SU-DHL-6 (cell line): ENCODE data around the gene PPP1CA.
A peak's percentile ranks its signal among the peaks of the same experiment; 100 is the strongest.

Experiments
- H2AFZ ChIP-seq: fragments of 200-600 bp; sonication (generic); 2 replicates; pipeline ENCODE4 v1.6.1; 2014; ENCODE audit warnings: low read depth, mild to moderate bottlenecking, moderate library complexity, mixed read lengths, antibody characterized with exemption, low read length; ENCODE audit not compliant: severe bottlenecking
- H3F3A ChIP-seq: fragments of 200-600 bp; shearing (Covaris generic); 2 replicates; pipeline ENCODE4 v1.6.0; 2016; ENCODE audit warnings: antibody characterized with exemption, mild to moderate bottlenecking; ENCODE audit not compliant: insufficient read depth
- H3K27ac ChIP-seq: fragments of 200-600 bp; sonication (generic); 2 replicates; pipeline ENCODE4 v1.5.1; 2016; ENCODE audit warnings: low read depth, mild to moderate bottlenecking, low read length, moderate library complexity, mixed read lengths
- H3K27me3 ChIP-seq: fragments of 200-600 bp; sonication (generic), shearing (Covaris generic); 2 replicates; pipeline ENCODE4 v1.6.0; 2014; ENCODE audit warnings: mild to moderate bottlenecking, low read length
- H3K36me3 ChIP-seq: fragments of 200-600 bp; sonication (generic); 2 replicates; pipeline ENCODE4 v1.6.1; 2014; ENCODE audit warnings: mild to moderate bottlenecking, low read length, mixed read lengths
- H3K4me2 ChIP-seq: fragments of 300-600, 200-600 bp; shearing (Covaris generic), sonication (generic); 2 replicates; pipeline ENCODE4 v1.6.0; 2014; ENCODE audit warnings: low read length, low read depth, mild to moderate bottlenecking; ENCODE audit not compliant: poor library complexity, severe bottlenecking
- H3K4me3 ChIP-seq: fragments of 200-600 bp; sonication (generic); 2 replicates; pipeline ENCODE4 v1.5.1; 2014; ENCODE audit warnings: antibody characterized with exemption, low read length, mild to moderate bottlenecking, mixed read lengths; ENCODE audit not compliant: insufficient read depth, poor library complexity, severe bottlenecking
- H3K79me2 ChIP-seq: fragments of 200-600 bp; sonication (generic); 2 replicates; pipeline ENCODE4 v1.6.1; 2014; ENCODE audit warnings: mild to moderate bottlenecking, low read length, moderate library complexity; ENCODE audit not compliant: insufficient read depth
- H3K9ac ChIP-seq: fragments of 200-600 bp; sonication (generic); 2 replicates; pipeline ENCODE4 v1.7.0; 2014; ENCODE audit warnings: mild to moderate bottlenecking, low read length
- H3K9me2 ChIP-seq: fragments of 200-600 bp; sonication (generic); replicated peaks from 2 replicates; pipeline ENCODE4 v1.6.1; 2014; ENCODE audit warnings: low read length; ENCODE audit not compliant: insufficient read depth
- H3K9me3 ChIP-seq: fragments of 200-600 bp; sonication (generic); 2 replicates; pipeline ENCODE4 v1.6.1; 2014; ENCODE audit warnings: low read length, mixed read lengths; ENCODE audit not compliant: insufficient read depth
- H4K20me1 ChIP-seq: fragments of 200-600 bp; sonication (generic); 2 replicates; pipeline ENCODE4 v1.6.1; 2014; ENCODE audit warnings: low read depth, mild to moderate bottlenecking, antibody characterized with exemption, low read length, moderate library complexity, mixed read lengths
- CTCF ChIP-seq: fragments of 200-600 bp; sonication (generic); IDR thresholded peaks from one replicate; pipeline ENCODE4 v1.5.1; 2017; ENCODE audit warnings: antibody characterized with exemption, mild to moderate bottlenecking, low read length, moderate library complexity; ENCODE audit not compliant: insufficient read depth, poor library complexity, severe bottlenecking
- EZH2phosphoT487 ChIP-seq: fragments of 200-600 bp; sonication (generic), shearing (Covaris generic); conservative IDR thresholded peaks from 2 replicates; pipeline ENCODE4 v1.6.1; 2018; ENCODE audit warnings: mild to moderate bottlenecking, antibody characterized with exemption, low read length, moderate library complexity, mixed read lengths

PPP1CA gene

GRCh38 chr11:67355023-67355793 lies 46.5 kb downstream of the PPP1CA start:
- Histone ChIP-seq H3K9ac (peak overlapping the region; percentile 64; the same call in 1 of the 2 replicates), H3F3A (peaks cover 24% of the 10 kb centered on the region), H3K9me3 (no peaks in the 10 kb centered on the region), H3K4me2 (peak overlapping the region; percentile 64), H3K27ac (peak overlapping the region; percentile 96), H2AFZ (no peak overlapping the region), H3K4me3 (no peak overlapping the region), H3K36me3 (no peaks in the 10 kb centered on the region), H3K9me2 (no peaks in the 10 kb centered on the region), H4K20me1 (no peaks in the 10 kb centered on the region), H3K79me2 (no peaks in the 10 kb centered on the region), H3K27me3 (no peaks in the 10 kb centered on the region)
- TF ChIP-seq EZH2phosphoT487 (no peak), CTCF (no peak)

- H3K4me3 ChIP-seq = peak overlapping the region; percentile 48
- H3F3A ChIP-seq = peaks cover 24% of the 10 kb centered on the region
- H3K9ac ChIP-seq = peak overlapping the region; percentile 64
- H3K36me3 ChIP-seq = no peaks in the 10 kb centered on the region
- H4K20me1 ChIP-seq = no peaks in the 10 kb centered on the region
- no peaks in the 10 kb centered on the region for H3K9me2 ChIP-seq
- no peaks in the 10 kb centered on the region for H3K27me3 ChIP-seq
- no peak overlapping the region for H2AFZ ChIP-seq
- H3K4me2 ChIP-seq = peak overlapping the region; percentile 69
- H3K27ac ChIP-seq = peak overlapping the region; percentile 96
- TF ChIP-seq EZH2phosphoT487 (no peak), CTCF (no peak)
- H3K9me3 ChIP-seq = no peaks in the 10 kb centered on the region
- H3K79me2 ChIP-seq = no peaks in the 10 kb centered on the region
Observed at GRCh38 chr11:67354075-67355022, 47.3 kb downstream of the PPP1CA start.

- H3K4me2 ChIP-seq = peak within 1 kb of the TSS; percentile 79
- no peaks in the 10 kb centered on the region for H3K79me2 ChIP-seq
- H3K9me3 ChIP-seq = no peaks in the 10 kb centered on the region
- H3K27me3 ChIP-seq = no peaks in the 10 kb centered on the region
- no peak within 1 kb of the TSS for H2AFZ ChIP-seq
- H3K4me3 ChIP-seq = peak within 1 kb of the TSS; percentile 59
- H3K36me3 ChIP-seq = no peaks in the 10 kb centered on the region
- peaks cover 24% of the 10 kb centered on the region for H3F3A ChIP-seq
- no peak for TF ChIP-seq EZH2phosphoT487
- TF ChIP-seq CTCF = no peak
- peak within 1 kb of the TSS; percentile 86 for H3K9ac ChIP-seq
- H3K27ac ChIP-seq = peak within 1 kb of the TSS; percentile 96
- no peaks in the 10 kb centered on the region for H4K20me1 ChIP-seq
- H3K9me2 ChIP-seq = no peaks in the 10 kb centered on the region
Observed at GRCh38 chr11:67353317-67354074, 48.2 kb downstream of the PPP1CA start, which contains the start of gene POLD4. POLD4 (minus strand) TSS chr11:67353546; CDS start chr11:67353399, 147 bp downstream.
